ENCODE measurements around the gene RHBDF2. TPM values are rescaled to one million over a fixed set of nuclear protein-coding genes. Genes with fewer than 3 reads are reported as not detected.

Gene RHBDF2
- total RNA-seq, 1 donor from 2014 or later = 30.7 TPM

- Histone ChIP-seq H3K9ac (ENCODE audit: low read length) (no peak overlapping the region), H3K9me3 (ENCODE audit: insufficient read depth, low read depth, low read length) (no peaks in the 10 kb centered on the region), H3K79me2 (ENCODE audit: insufficient read depth, low read length) (no peaks in the 10 kb centered on the region), H3K4me3 (ENCODE audit: insufficient read depth, low read depth, low read length) (no peak overlapping the region), H3K4me1 (ENCODE audit: insufficient read depth, low read length) (no peaks in the 10 kb centered on the region), H3K4me2 (ENCODE audit: low read length) (no peak overlapping the region), H3K27ac (ENCODE audit: low read depth, low read length) (no peak overlapping the region), H3K27me3 (ENCODE audit: insufficient read depth, low read length) (no peaks in the 10 kb centered on the region), H4K20me1 (ENCODE audit: insufficient read depth, low read length) (no peaks in the 10 kb centered on the region), H3K36me3 (ENCODE audit: insufficient read depth, low read length) (no peaks in the 10 kb centered on the region), H2AFZ (ENCODE audit: low read depth, low read length) (no peak overlapping the region)
- no peak for FAIRE-seq
- Mint-ChIP-seq H3K4me3 (ENCODE audit: unreplicated experiment) (no peak overlapping the region), H3K36me3 (ENCODE audit: low read depth, unreplicated experiment) (no peaks in the 10 kb centered on the region), H3K4me1 (ENCODE audit: low read depth, unreplicated experiment) (peaks cover 5% of the 10 kb centered on the region), H3K9me3 (ENCODE audit: unreplicated experiment) (no peaks in the 10 kb centered on the region), H3K27ac (ENCODE audit: unreplicated experiment) (no peak overlapping the region), H3K27me3 (ENCODE audit: low read depth, unreplicated experiment) (peaks cover 22% of the 10 kb centered on the region)
- DNase-seq (ENCODE audit: low read depth) = peak; percentile 20
- TF ChIP-seq, protein P1, sequence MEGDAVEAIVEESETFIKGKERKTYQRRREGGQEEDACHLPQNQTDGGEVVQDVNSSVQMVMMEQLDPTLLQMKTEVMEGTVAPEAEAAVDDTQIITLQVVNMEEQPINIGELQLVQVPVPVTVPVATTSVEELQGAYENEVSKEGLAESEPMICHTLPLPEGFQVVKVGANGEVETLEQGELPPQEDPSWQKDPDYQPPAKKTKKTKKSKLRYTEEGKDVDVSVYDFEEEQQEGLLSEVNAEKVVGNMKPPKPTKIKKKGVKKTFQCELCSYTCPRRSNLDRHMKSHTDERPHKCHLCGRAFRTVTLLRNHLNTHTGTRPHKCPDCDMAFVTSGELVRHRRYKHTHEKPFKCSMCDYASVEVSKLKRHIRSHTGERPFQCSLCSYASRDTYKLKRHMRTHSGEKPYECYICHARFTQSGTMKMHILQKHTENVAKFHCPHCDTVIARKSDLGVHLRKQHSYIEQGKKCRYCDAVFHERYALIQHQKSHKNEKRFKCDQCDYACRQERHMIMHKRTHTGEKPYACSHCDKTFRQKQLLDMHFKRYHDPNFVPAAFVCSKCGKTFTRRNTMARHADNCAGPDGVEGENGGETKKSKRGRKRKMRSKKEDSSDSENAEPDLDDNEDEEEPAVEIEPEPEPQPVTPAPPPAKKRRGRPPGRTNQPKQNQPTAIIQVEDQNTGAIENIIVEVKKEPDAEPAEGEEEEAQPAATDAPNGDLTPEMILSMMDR (IDR thresholded peaks at IDR 0.05; ENCODE audit: insufficient read depth, low read depth, low read length) = peak; percentile 37
- no peak for TF ChIP-seq EZH2 (IDR thresholded peaks at IDR 0.05; ENCODE audit: insufficient read depth, low read length)
Measured at GRCh38 chr17:76458580-76459490, 42.4 kb downstream of the RHBDF2 start.

DNA sequence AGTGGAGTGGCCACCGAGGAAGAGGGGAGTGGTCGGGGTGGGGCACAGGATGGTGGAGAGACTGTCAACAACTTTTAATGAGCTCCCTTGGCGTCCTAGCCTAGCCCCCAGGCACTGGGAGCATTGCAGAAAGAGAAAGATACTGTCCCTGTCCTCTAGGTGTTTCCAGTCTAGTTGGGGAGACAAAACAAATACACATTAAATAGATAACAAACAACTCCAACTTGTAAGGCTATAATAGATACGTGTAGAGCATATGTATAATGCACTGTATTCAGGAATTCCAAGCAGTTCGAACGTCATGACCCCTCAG is 47.8 kb downstream of the RHBDF2 start:
- Mint-ChIP-seq H3K9me3 (ENCODE audit: unreplicated experiment) (no peaks in the 10 kb centered on the region), H3K4me1 (ENCODE audit: low read depth, unreplicated experiment) (peaks cover 15% of the 10 kb centered on the region), H3K36me3 (ENCODE audit: low read depth, unreplicated experiment) (peaks cover 2% of the 10 kb centered on the region), H3K27ac (ENCODE audit: unreplicated experiment) (no peak overlapping the region), H3K27me3 (ENCODE audit: low read depth, unreplicated experiment) (peaks cover 4% of the 10 kb centered on the region), H3K4me3 (ENCODE audit: unreplicated experiment) (peak overlapping the region; percentile 80)
- H3K27me3 ChIP-seq (ENCODE audit: insufficient read depth, low read length) = no peaks in the 10 kb centered on the region
- H3K27ac ChIP-seq (ENCODE audit: low read depth, low read length) = no peak overlapping the region
- TF ChIP-seq, protein P1 (IDR thresholded peaks at IDR 0.05; ENCODE audit: insufficient read depth, low read depth, low read length) = no peak
- TF ChIP-seq EZH2 (IDR thresholded peaks at IDR 0.05; ENCODE audit: insufficient read depth, low read length) = no peak
- FAIRE-seq (no peak), DNase-seq (ENCODE audit: low read depth) (no peak)
- H3K79me2 ChIP-seq (ENCODE audit: insufficient read depth, low read length) = peaks cover 45% of the 10 kb centered on the region
- H3K9me3 ChIP-seq (ENCODE audit: insufficient read depth, low read depth, low read length) = no peaks in the 10 kb centered on the region
- H2AFZ ChIP-seq (ENCODE audit: low read depth, low read length) = no peak overlapping the region
- H3K9ac ChIP-seq (ENCODE audit: low read length) = no peak overlapping the region
- H3K36me3 ChIP-seq (ENCODE audit: insufficient read depth, low read length) = no peaks in the 10 kb centered on the region
- peak overlapping the region; percentile 95 for H3K4me2 ChIP-seq (ENCODE audit: low read length)
- peaks cover 18% of the 10 kb centered on the region for H3K4me1 ChIP-seq (ENCODE audit: insufficient read depth, low read length)
- H4K20me1 ChIP-seq (ENCODE audit: insufficient read depth, low read length) = peaks cover 38% of the 10 kb centered on the region
- H3K4me3 ChIP-seq (ENCODE audit: insufficient read depth, low read depth, low read length) = no peak overlapping the region
